Measurements from ENCODE around the gene RIC8A. TPM values are rescaled to one million over a fixed set of nuclear protein-coding genes. Genes with fewer than 3 reads are reported as not detected.

Gene RIC8A
- total RNA-seq, 1 donor from 2014 or later, result 102 TPM

GRCh38 chr11:196786-197731, 10.4 kb upstream of the RIC8A start:
- intact Hi-C loops (cut with DNase I), result no loop called here
- peak in 1 of 2 donors; percentile 58 for DNase-seq (ENCODE audit: low spot score in 2 of 2)
- Histone ChIP-seq H3K27ac (no peak overlapping the region), H3K4me1 (no peaks in the 10 kb centered on the region), H3K9me3 (no peaks in the 10 kb centered on the region), H3K36me3 (peaks cover 0 to 18% of the 10 kb centered on the region in 2 donors), H3K27me3 (no peaks in the 10 kb centered on the region), H3K4me3 (no peak overlapping the region)
- no peak for TF ChIP-seq CTCF (IDR thresholded peaks at IDR 0.05)

GRCh38 chr11:197741-198235, 9.7 kb upstream of the RIC8A start:
- DNase-seq (ENCODE audit: low spot score in 2 of 2), result no peak

GRCh38 chr11:198236-198806, 9.2 kb upstream of the RIC8A start:
- Histone ChIP-seq H3K4me3 (no peak overlapping the region), H3K36me3 (peaks cover 0 to 27% of the 10 kb centered on the region in 2 donors), H3K4me1 (no peaks in the 10 kb centered on the region), H3K9me3 (no peaks in the 10 kb centered on the region), H3K27me3 (no peaks in the 10 kb centered on the region), H3K27ac (no peak overlapping the region)
- no peak for TF ChIP-seq CTCF (IDR thresholded peaks at IDR 0.05)
- intact Hi-C loops (cut with DNase I), result no loop called here
- peak in 1 of 2 donors; percentile 57 for DNase-seq (ENCODE audit: low spot score in 2 of 2)

More at GRCh38 chr11:197741-198235, 9.7 kb upstream of the RIC8A start:
- H3K27me3 ChIP-seq, result no peaks in the 10 kb centered on the region
- no peaks in the 10 kb centered on the region for H3K9me3 ChIP-seq
- no peaks in the 10 kb centered on the region for H3K4me1 ChIP-seq
- no peak for TF ChIP-seq CTCF (IDR thresholded peaks at IDR 0.05)
- H3K27ac ChIP-seq, result no peak overlapping the region
- H3K4me3 ChIP-seq, result no peak overlapping the region
- intact Hi-C loops (cut with DNase I), result no loop called here
- peaks cover 0 to 24% of the 10 kb centered on the region in 2 donors for H3K36me3 ChIP-seq

GRCh38 chr11:199004-199581, 8.4 kb upstream of the RIC8A start:
- peak in 1 of 2 donors; percentile 59 for DNase-seq (ENCODE audit: low spot score in 2 of 2)
- H3K36me3 ChIP-seq, result peaks cover 0 to 34% of the 10 kb centered on the region in 2 donors
- intact Hi-C loops (cut with DNase I), result no loop called here
- no peaks in the 10 kb centered on the region for H3K9me3 ChIP-seq
- H3K27me3 ChIP-seq, result no peaks in the 10 kb centered on the region
- no peak for TF ChIP-seq CTCF (IDR thresholded peaks at IDR 0.05)
- H3K27ac ChIP-seq, result no peak overlapping the region
- no peak overlapping the region for H3K4me3 ChIP-seq
- peaks cover 0 to 3% of the 10 kb centered on the region in 2 donors for H3K4me1 ChIP-seq

GRCh38 chr11:199782-200181, 7.7 kb upstream of the RIC8A start:
- H3K27me3 ChIP-seq, result no peaks in the 10 kb centered on the region
- H3K36me3 ChIP-seq, result peaks cover 6 to 41% of the 10 kb centered on the region in 2 donors
- no peak overlapping the region for H3K27ac ChIP-seq
- H3K4me3 ChIP-seq, result no peak overlapping the region
- no peak for TF ChIP-seq CTCF (IDR thresholded peaks at IDR 0.05)
- intact Hi-C loops (cut with DNase I), result no loop called here
- H3K4me1 ChIP-seq, result peaks cover 0 to 8% of the 10 kb centered on the region in 2 donors
- no peaks in the 10 kb centered on the region for H3K9me3 ChIP-seq
- DNase-seq (ENCODE audit: low spot score in 2 of 2), result peak in 1 of 2 donors; percentile 54

Data from ascending aorta (tissue), 2 donors.